WTC11 (cell line): ENCODE results near the gene TAL1.

Experiments
- TCF7 ChIP-seq: sonication (generic); formaldehyde crosslinking; IDR thresholded peaks from 2 replicates; pipeline ENCODE4 v1.8.0; 2022; ENCODE audit warnings: mild to moderate bottlenecking, low read depth, missing genetic modification reagents, moderate library complexity
- ZSCAN18 ChIP-seq: fragments of 250-450 bp; sonication (Bioruptor Pico); IDR thresholded peaks from 2 replicates; pipeline ENCODE4 v2.1.2; 2022; ENCODE audit warnings: mild to moderate bottlenecking, moderate library complexity

- TF ChIP-seq ZSCAN18 (CRISPR knock-in tag) (no peak), TCF7 (CRISPR knock-in tag) (no peak)
Observed at GRCh38 chr1:47231301-47232186, 481 bp downstream of the TAL1 start.
